ENCODE results near the gene ATP1A1.

Gene ATP1A1

DNA sequence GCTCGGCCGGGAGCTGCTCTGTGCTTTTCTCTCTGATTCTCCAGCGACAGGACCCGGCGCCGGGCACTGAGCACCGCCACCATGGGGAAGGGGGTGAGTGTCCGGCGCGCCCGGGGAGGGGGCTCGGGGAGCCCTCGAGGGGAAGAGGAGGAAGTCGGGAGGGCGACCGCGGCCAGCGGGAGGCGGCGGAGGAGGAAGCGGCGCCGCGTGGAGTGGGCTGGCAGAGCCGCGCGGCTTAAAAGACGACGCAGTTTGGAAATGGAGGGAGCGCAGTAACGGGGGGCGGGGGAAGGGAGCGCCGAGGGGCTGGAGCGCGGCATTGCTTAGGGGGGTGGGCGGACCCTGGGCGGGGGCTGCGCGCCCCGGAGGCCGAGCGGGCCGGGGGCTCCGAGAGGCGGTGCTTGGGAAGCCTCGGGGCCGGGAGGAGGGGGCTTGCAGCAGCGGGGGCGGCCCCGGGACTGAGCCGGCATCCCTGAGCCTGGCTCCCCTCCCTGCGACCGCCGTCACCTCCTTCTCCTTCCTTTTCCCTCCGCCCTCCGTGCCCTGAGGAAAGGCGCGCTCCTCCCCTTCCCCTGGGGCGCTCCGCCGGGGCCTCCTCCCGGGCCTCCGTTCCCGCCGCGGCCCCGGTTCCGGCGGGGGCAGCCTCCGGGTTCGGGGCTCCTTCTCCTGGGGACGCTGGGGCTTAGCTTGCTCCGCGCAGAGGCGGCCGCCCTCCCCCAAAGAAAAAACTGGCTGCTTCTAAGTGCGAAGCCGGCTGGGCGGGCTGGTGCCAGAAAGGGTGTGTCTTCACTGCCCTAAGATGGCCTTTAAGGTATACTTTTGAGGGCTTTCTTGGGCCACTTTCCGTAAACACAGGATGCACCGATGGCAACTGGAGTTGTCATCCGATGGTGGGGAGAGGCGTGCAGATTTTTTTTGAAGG is 648 bp downstream of the ATP1A1 start:
- DNase-seq, result peak; percentile 64

DNA sequence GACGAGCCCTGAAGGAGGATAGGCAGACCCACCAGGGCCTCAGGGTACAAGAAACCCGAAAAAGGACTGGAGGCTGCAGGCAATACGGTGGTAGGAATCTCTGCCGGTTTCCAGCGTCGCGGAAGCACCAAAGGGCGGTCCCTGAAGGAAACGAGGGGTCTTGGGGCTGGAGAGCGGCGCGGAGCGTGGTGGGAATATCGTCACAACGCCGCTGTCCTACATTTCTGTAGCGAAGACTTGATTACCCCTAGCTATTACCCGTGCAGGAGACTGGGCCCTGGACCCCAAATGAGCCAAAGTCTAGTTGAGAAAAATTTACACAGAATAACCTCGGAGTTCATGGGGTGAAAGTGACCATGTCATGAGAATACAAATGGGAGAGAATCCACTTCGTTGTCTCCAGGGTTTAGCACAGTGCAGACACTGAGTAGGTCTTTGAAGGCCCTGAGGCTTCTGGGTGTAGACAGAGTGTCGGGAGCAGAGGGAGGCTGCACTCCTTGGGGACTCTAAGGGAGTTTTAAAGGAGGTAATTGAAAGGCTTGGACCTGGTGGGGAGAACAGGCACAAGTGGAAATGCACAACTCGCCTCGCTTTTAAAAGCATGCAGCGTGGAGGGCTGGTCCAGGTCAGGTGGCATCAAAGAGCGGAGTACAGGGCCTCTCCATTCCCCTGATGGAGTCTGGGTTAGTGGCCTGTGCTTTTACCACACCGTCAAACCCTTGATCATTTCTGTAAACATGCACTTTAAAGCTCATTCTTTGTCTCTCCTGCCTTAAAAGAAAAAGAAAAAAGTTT is 1.5 kb downstream of the ATP1A1 start:
- DNase-seq, result peak; percentile 29

DNA sequence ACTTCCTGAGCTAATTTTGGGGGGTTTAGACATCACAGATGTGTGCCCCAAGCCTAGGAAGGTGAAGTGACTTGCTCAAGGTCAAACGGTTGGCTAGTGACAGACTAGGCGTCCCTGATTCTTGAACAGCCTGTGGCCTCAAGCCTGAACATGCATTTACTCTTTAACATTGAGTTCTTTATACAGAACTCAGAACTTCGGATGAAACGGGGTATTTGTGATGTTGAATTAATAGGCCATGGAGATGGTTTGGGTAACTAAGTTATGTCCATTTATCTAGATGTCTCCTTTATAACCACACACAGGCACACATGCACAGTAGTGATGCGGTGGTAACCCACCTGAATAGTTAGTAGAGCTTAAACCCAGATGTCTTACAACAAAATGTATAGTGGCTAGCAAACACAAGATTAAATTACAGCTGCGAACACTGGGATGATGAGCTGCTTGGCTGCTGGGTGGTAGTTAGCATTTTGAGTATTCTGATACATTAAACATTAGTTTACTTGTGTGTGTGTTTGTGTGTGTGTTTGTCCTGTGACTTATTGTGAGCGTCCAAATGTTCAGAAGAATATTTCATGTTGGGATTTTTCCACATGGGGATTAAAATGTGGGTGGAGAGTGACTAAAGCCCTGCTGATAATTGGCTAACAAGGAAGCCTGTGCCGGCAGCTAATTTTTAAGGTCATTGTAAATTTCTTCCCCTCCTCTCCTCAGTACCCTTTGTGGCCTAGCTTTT is 2.3 kb downstream of the ATP1A1 start:
- DNase-seq, result peak; percentile 20

DNA sequence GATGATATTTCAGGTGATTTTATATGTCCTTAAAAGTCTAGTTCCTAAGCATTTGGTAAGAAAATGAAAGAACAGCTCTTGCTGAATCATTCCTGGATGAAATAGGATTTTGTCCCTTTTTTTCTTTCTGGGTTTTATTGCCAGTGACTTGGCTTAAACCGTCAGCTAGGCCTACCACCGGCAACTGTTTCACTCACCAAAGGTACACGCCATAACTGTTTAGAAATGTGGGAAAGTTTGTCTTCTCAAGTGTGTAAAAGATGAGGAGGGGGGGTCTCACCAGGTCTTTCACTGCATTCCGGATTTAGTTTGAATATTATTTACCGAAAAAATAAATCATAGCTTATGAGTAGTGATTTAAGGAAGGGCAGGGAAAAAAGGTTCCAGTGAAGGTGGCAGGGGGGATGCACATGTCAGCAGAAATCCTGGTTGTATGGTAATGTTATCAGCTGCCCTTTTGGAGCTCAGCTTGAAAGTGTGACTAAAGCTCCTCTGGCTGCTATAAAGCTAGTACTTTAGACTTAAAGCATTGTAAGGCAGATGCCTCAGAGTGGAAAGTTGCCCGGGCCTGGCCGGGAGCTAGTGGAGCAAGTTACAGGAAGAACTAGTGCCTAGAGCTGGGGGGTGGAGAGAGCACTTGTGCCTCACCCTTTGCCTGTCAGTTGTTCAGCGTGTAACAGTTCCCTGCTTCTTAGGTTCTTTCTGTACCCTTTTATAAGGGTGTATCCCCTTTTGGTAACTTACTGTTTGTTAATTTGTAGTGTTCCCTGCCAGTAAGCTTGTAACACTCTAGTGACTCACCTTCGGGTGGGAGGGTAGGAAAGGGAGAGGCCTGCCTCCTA is 3.1 kb downstream of the ATP1A1 start:
- DNase-seq, result peak; percentile 57

DNA sequence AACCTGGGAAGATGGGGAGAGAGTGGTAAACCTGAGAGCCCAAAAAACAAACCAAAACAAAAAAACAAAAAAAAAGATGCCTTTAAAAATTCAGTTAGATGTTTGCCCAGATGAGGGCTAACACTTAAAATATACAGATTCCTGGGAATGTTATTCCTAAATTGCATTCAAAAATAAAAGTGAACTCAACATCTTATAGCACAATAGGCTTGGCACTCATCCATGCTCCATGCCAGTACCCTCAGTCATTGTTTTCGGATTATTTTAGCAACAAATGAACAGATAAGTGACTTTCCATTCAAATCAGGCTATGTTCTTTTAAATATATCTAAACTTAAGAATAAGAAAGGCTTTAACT is 3.7 kb downstream of the ATP1A1 start:
- DNase-seq, result no peak

DNA sequence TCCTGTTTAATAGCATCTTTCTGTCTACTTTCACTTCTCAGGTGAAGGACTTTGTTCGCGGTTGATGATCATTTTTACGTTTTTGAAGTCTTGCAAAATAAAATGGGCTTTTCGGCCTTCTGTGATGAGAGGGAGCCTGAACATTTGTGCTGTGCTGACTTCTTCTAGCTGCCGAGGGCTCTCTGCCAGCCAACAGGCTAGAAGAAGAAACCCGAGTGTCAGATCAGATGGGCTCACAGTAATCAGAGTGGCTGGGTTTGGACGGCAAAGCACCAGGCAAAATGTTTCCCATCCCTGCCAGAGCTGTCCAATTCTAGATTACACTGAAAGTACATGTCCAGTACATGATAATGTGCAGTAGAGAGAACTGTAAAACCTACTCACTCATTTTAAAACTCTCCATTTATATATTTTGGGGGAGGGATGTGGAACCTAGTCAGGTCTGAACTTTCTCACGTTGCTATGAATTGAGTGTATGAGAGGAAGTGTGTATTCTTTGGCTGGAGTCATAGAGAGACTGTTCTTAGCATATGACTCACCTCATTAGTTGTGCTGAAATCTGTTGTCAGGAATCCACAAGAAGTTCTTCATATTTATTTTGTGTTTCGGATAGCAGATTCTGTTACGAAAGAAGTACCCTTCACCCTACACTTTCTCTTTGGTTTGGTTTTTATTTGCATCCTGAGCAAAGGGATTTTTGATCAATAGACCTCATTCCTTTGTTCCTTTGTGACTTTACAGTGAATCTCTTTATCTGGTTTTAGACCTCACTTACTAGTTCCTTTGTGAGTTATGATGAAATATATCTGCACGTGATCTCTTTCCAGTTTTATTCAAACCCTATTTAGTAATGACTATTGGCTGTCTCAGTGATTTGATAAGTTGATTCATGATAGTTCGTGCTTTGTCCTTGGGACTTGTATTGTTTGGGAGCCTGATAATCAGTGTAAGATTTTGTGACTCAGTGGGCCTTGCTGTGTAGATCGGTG is 4.8 kb downstream of the ATP1A1 start:
- DNase-seq, result peak; percentile 43

DNA sequence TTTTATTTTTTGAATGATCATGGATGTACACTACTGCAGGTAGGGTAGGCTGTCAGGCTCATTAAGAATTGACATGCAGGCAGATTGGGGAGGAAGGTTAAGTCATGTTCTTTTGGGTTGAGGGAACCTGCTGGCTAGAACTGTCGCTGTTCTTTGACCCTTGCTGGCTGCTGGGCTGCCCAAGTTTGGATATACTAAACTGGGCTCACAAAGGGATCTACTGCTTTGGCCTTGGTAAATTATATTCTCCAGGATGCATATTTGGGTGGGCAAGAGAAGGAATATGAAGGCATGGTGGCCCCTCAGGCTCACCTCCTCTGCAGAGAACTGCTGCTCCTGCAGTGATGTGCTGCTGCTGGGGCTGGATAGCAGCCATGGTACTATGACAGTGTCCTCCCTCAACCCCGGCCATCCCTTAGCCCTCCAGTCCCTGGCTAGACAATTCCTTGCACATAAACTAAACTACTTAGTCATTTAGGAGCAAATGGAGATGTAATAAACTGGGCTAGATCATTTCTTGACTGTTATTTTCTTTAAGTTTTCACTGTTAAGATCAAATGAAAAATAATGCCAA is 6.1 kb downstream of the ATP1A1 start:
- no peak for DNase-seq

DNA sequence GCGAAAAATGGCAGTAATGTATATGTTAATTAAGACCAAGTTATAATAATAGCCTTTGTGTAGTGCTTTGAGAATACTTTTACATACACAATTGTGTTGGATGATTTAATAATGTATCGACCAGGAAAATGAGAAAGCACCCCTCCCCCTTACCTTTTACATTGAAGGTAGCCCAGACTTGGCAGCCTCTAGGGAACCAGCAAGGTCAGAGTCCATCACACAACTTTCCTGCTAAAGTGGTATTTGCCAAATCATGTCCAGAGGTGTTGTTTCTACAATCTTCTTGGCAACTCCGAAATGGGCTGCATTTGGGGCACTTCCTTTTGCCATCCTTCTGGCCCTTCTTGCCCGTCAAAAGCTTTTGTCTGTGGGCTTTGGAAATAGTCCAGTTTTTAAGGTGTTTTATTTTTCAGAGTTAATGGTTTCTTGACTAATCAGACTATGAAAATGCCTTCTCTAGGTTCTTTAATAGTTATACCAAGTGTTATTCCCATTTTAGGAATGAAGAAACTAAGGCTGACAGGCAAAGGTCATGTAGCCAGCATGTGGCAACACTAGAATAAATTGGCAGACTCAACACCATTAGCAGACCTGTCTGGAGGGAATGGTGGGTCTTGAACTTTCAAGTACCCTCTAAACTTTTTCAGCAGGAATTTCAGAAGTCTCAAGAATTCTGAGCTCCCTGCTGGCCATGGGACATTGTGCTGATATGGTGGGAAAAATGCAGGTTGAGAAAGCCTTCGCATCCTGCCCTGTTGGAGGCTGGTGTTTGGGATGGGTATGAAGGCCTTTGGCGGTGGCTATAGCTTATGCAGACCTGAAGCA is 6.8 kb downstream of the ATP1A1 start:
- DNase-seq, result no peak

DNA sequence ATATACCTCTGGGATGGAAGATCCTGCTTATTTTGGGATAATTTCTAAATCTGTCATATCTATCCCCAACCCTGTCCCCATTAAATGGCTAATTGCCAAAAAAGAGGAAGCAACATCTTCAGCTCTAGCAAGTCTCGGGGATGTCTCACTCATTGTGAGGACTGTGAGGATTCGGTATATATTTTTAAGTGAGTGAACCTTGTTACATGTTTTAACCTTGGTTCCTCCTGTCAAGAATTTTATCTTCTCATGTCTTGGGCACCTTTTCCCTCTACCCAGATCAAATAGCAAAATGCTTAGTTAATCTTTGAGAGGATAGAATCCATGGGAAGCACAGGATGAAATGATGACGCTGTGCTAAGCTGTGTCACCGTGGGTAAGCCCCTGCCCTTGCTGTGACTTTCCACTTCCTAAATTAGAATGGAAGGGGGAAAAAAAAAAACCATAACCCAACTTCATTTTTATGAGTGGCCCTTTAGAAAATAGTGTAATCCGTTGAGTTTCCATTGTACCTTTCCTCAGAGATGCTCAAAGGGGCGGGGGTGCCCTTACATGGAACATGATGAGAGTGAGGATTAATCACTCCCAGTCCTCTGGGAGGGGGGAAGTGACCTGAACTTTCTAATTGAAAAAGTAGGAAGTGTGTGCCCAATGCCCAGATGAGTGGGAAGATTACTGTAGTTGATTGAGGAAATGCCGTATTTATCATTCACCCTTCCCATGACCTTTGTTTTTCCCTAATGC is 7.6 kb downstream of the ATP1A1 start:
- DNase-seq, result no peak

DNA sequence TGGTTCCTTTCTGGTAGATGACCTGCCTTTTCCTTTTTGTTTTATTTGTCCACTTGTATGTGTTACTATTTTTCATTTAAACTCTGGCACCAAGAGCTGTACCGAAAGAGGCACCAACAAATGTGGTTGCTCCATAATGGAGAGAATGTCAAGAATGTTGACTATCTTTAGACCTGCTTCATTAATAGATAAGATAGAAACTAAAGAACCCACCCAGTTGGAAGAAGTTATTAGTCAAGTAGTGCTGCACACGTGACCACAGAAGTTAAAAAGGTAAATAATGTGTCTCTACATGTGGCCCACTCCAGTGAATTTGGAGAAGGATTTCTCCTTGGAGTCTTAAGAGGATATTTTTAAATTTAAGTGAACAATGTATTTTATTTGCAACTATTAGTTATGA is 9.3 kb downstream of the ATP1A1 start:
- no peak for DNase-seq

DNA sequence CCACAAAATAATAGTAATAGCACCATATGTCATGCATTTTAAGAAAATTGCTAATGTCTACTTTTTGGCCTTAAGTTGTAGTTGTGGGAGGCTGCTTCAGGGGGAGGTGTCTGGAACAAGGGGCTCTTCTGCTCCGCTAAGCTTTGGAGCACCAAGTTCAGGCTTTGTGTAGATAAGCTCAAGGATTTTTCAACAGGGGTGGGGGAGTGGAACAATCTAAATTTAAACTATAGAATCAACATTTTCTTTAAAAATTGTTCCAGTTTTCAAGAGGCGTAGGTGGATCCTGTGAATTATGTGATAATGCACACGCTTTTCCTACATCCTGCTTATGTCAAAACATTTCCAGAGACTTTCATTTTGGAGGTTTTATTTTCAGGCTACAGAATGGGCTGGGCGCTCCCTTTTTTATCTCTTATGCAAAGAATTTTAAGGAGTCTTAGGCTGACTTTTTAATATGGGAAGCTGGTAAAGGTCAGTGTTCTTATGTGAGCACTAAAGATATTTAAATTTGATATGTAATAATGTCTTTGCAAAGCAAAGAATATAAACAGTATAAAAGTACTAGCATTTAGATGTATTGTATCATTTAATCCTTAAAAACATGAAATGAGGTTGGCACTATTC is 9.9 kb downstream of the ATP1A1 start:
- no peak for DNase-seq

DNA sequence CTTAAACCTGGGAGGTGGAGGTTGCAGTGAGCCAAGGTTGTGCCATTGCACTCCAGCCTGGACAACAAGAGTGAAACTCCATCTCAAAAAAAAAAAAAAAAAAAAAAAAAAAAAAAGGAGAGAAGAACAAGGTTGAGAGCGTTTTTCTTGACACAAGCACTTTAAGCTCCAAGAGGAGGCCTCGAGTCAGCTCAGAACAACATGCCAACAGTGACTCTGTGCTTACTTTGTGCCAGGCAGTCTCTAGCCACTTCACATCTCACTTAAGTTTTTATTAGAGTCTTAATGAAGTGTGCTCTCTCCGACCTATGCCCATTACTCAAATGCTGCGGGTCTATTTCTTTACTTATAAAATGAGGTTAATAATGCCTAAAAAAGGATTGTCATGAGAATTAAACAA is 13.0 kb downstream of the ATP1A1 start:
- DNase-seq, result no peak

DNA sequence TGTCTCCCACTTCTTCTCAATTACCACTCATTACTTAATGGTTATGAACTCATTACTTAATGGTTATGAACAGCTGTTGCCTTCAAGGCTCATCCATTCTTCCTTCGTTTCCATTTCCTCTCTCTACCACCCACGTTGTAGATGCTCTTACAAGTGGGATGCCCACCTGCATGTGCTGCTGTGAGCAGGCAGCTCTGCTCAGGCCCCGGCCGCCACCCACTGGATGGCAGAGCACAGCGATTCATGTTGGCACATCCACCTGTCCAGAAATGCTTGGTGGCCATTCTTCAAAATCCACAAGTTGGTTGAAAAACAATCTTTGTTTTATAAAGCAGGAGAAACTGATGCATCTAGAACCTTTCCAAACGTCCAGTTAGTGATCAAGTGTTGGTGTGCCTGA is 14.5 kb downstream of the ATP1A1 start:
- DNase-seq, result no peak

DNA sequence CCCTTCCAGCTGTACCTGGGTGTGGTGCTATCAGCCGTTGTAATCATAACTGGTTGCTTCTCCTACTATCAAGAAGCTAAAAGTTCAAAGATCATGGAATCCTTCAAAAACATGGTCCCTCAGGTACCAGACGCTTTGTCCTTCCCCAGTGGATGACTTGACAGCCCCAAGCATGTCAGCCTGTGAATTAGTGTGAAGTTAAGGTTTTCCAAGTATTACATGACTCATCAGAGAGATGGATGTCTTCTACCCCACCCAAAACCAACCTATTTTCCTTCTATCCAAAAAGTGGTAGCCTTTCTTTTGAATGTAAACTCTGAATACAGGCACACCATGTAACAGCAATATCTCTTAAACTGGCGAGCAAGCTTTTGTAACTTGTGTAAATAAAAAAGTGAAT is 15.1 kb downstream of the ATP1A1 start:
- no peak for DNase-seq

DNA sequence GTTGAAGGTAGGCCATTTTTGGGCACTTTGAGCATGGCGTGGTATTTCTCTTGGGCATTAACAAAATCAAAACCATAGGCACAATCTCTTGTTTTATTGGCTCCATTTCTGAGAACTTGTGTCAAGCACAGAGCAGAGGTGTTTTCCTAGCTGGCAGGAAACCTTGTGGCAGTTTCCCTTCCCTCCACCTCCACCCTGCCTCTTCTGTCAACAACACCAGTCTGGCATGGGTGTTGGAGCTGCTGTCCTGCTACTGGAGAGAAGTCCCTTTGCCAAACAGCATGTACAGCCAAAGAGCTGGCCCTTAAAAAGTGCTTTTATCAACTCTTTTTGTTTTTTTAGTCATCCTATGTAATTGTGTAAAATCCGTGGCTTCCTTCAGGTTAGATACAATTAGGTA is 16.0 kb downstream of the ATP1A1 start:
- no peak for DNase-seq

DNA sequence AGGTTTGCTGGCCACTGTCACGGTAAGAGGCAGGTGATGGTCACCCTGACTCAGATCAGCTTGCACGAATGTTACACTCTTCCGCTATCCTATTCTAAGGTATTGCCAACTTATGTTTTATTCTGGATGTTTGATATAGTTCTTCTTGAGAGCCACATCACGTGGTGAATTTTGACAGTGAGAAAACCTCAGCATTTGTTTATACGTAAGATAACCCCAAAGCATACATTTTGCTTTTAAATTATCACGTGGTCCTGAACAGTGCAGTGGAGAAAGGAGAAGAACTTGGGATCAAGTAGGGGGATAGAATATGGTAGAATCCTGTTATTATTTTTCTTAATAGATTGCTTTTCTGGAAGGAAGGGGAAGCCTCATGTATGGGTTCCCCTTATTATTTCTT is 16.6 kb downstream of the ATP1A1 start:
- no peak for DNase-seq

DNA sequence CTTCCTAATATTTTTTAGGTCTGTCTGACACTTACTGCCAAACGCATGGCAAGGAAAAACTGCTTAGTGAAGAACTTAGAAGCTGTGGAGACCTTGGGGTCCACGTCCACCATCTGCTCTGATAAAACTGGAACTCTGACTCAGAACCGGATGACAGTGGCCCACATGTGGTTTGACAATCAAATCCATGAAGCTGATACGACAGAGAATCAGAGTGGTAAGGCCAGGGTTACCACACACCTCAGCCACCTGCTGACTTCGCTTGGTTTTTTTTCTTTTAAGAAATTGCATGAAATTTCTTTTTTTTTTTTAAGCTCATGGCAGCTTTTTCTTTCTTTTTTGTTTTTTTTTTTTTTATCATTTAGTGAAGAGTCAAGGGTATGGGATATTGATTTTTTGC is 17.2 kb downstream of the ATP1A1 start:
- DNase-seq, result peak; percentile 48

DNA sequence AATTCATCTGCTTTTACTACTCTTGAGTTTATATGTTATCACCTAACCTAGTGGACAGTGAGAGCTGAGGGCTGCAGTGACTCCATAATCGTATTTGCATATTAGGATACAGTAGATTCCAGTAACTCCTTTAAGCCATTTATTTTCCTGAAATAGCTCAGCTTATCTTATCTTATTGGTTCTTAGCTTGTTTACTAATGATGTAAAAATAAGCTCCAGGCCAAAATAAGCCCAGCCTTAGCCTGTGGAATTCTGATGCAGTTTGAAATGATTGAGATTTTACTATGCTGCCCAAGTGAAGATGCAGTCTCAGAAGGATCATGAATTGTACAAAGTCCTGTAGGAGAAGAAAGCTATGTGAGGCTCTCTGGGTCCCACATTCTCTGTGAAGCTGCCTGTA is 18.1 kb downstream of the ATP1A1 start:
- no peak for DNase-seq
